ENCODE measurements around the gene POLDIP3.
"Not testable (repeated sequence)": the region's sequence is repeated elsewhere in the genome, so short reads cannot be mapped to it uniquely, and the experiment has no call there.

POLDIP3 gene

GRCh38 chr22:42619261-42620063, 4.8 kb upstream of the POLDIP3 start:
- DNase-seq: no peak

- no peak for DNase-seq
Observed at GRCh38 chr22:42617155-42617983, 2.7 kb upstream of the POLDIP3 start.

- DNase-seq: not testable (repeated sequence)
Observed at GRCh38 chr22:42615860-42616175, 1.1 kb upstream of the POLDIP3 start.

- DNase-seq: peak; percentile 100
Observed at GRCh38 chr22:42615092-42615859, 593 bp upstream of the POLDIP3 start.

GRCh38 chr22:42613872-42614301, 796 bp downstream of the POLDIP3 start:
- no peak for DNase-seq

- DNase-seq: no peak
Observed at GRCh38 chr22:42612336-42612735, 2.3 kb downstream of the POLDIP3 start.

- DNase-seq: no peak
Observed at GRCh38 chr22:42611051-42611450, 3.6 kb downstream of the POLDIP3 start.

GRCh38 chr22:42610186-42610585, 4.5 kb downstream of the POLDIP3 start:
- DNase-seq: no peak

GRCh38 chr22:42608823-42609361, 5.8 kb downstream of the POLDIP3 start:
- DNase-seq: peak; percentile 56

GRCh38 chr22:42608136-42608822, 6.4 kb downstream of the POLDIP3 start:
- no peak for DNase-seq

- not testable (repeated sequence) for DNase-seq
Observed at GRCh38 chr22:42607641-42608040, 7.0 kb downstream of the POLDIP3 start.

- peak; percentile 34 for DNase-seq
Observed at GRCh38 chr22:42604403-42604802, 10.3 kb downstream of the POLDIP3 start.

GRCh38 chr22:42603427-42603826, 11.3 kb downstream of the POLDIP3 start:
- DNase-seq: no peak

GRCh38 chr22:42602470-42602869, 12.2 kb downstream of the POLDIP3 start:
- no peak for DNase-seq

GRCh38 chr22:42601879-42602465, 12.7 kb downstream of the POLDIP3 start:
- no peak for DNase-seq

- DNase-seq: no peak
Observed at GRCh38 chr22:42596863-42597530, 17.7 kb downstream of the POLDIP3 start.

GRCh38 chr22:42596336-42596735, 18.3 kb downstream of the POLDIP3 start:
- no peak for DNase-seq

GRCh38 chr22:42595434-42595833, 19.2 kb downstream of the POLDIP3 start:
- DNase-seq: no peak

- no peak for DNase-seq
Observed at GRCh38 chr22:42591987-42592386, 22.7 kb downstream of the POLDIP3 start.

GRCh38 chr22:42587588-42588175, 27.0 kb downstream of the POLDIP3 start:
- DNase-seq: no peak

- no peak for DNase-seq
Observed at GRCh38 chr22:42586381-42586780, 28.3 kb downstream of the POLDIP3 start.
